ENCODE measurements around the gene CBLC. TPM values are rescaled to one million over a fixed set of nuclear protein-coding genes. Genes with fewer than 3 reads are reported as not detected.

Gene CBLC
- total RNA-seq, 1 experiment from 2014 or later, result 20.5 TPM

DNA sequence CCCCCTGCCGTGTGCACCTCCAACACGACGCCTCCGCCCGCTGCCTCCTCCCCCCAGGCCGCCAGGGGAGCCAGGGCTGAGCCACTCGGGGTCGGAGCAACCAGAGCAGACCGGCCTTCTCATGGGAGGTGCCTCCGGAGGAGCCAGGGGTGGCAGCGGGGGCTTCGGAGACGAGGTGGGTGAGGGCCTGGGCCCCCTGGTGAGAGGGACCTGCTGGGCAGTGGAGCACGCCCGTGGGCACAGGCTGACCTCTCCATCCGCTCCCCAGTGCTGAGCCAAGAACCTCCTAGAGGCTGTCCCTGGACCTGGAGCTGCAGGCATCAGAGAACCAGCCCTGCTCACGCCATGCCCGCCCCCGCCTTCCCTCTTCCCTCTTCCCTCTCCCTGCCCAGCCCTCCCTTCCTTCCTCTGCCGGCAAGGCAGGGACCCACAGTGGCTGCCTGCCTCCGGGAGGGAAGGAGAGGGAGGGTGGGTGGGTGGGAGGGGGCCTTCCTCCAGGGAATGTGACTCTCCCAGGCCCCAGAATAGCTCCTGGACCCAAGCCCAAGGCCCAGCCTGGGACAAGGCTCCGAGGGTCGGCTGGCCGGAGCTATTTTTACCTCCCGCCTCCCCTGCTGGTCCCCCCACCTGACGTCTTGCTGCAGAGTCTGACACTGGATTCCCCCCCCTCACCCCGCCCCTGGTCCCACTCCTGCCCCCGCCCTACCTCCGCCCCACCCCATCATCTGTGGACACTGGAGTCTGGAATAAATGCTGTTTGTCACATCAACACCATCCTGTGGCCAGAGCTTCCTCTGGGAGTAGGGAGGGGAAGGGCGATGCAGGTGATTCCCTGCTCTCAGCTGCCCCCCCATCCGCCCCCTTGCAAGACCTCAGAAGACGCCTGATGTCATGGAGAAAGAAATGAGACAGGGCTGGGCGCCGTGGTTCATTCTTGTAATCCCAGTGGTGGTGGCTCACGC is 43.2 kb downstream of the CBLC start:
- CTCF ChIA-PET, result interaction anchor here (1.0 to 1.6 kb wide), 5 partner anchors 8 to 97 kb away, joined by 3 to 6 read pairs (median 5); partner anchors contain the start of genes BCAM and NECTIN2
- Mint-ChIP-seq H3K27ac (no peak overlapping the region), H3K27me3 (ENCODE audit: low read depth) (peaks cover 83% of the 10 kb centered on the region), H3K36me3 (peaks cover 6% of the 10 kb centered on the region; the same call in 1 of the 2 replicates), H3K4me1 (no peaks in the 10 kb centered on the region), H3K9me3 (no peaks in the 10 kb centered on the region), H3K4me3 (no peak overlapping the region)
- POLR2A ChIA-PET, result interaction anchor here (0.6 kb wide), 1 partner anchor 25 kb away, joined by 5 read pairs; no protein-coding TSS in a partner anchor
- ATAC-seq (peak; percentile 21; the same call in 1 of the 2 replicates), DNase-seq (ENCODE audit: low spot score) (no peak)
- TF ChIP-seq OVOL2 (CRISPR knock-in tag; IDR thresholded peaks at IDR 0.05; ENCODE audit: borderline replicate concordance), result no peak
- TF ChIP-seq JUN (CRISPR knock-in tag; IDR thresholded peaks at IDR 0.05), result no peak
- TF ChIP-seq, protein P1, sequence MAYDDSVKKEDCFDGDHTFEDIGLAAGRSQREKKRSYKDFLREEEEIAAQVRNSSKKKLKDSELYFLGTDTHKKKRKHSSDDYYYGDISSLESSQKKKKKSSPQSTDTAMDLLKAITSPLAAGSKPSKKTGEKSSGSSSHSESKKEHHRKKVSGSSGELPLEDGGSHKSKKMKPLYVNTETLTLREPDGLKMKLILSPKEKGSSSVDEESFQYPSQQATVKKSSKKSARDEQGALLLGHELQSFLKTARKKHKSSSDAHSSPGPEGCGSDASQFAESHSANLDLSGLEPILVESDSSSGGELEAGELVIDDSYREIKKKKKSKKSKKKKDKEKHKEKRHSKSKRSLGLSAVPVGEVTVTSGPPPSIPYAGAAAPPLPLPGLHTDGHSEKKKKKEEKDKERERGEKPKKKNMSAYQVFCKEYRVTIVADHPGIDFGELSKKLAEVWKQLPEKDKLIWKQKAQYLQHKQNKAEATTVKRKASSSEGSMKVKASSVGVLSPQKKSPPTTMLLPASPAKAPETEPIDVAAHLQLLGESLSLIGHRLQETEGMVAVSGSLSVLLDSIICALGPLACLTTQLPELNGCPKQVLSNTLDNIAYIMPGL (CRISPR knock-in tag; IDR thresholded peaks at IDR 0.05), result no peak
- no peak for TF ChIP-seq CREB1 (CRISPR knock-in tag; IDR thresholded peaks at IDR 0.05)
- TF ChIP-seq ZNF423 (CRISPR knock-in tag; IDR thresholded peaks at IDR 0.05), result no peak
- TF ChIP-seq, protein P2, sequence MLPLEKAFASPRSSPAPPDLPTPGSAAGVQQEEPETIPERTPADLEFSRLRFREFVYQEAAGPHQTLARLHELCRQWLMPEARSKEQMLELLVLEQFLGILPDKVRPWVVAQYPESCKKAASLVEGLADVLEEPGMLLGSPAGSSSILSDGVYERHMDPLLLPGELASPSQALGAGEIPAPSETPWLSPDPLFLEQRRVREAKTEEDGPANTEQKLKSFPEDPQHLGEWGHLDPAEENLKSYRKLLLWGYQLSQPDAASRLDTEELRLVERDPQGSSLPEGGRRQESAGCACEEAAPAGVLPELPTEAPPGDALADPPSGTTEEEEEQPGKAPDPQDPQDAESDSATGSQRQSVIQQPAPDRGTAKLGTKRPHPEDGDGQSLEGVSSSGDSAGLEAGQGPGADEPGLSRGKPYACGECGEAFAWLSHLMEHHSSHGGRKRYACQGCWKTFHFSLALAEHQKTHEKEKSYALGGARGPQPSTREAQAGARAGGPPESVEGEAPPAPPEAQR (CRISPR knock-in tag; IDR thresholded peaks at IDR 0.05), result no peak
- TF ChIP-seq, protein P3, sequence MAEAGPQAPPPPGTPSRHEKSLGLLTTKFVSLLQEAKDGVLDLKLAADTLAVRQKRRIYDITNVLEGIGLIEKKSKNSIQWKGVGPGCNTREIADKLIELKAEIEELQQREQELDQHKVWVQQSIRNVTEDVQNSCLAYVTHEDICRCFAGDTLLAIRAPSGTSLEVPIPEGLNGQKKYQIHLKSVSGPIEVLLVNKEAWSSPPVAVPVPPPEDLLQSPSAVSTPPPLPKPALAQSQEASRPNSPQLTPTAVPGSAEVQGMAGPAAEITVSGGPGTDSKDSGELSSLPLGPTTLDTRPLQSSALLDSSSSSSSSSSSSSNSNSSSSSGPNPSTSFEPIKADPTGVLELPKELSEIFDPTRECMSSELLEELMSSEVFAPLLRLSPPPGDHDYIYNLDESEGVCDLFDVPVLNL (CRISPR knock-in tag; IDR thresholded peaks at IDR 0.05; ENCODE audit: borderline replicate concordance, low read depth), result no peak
- TF ChIP-seq, protein P4, sequence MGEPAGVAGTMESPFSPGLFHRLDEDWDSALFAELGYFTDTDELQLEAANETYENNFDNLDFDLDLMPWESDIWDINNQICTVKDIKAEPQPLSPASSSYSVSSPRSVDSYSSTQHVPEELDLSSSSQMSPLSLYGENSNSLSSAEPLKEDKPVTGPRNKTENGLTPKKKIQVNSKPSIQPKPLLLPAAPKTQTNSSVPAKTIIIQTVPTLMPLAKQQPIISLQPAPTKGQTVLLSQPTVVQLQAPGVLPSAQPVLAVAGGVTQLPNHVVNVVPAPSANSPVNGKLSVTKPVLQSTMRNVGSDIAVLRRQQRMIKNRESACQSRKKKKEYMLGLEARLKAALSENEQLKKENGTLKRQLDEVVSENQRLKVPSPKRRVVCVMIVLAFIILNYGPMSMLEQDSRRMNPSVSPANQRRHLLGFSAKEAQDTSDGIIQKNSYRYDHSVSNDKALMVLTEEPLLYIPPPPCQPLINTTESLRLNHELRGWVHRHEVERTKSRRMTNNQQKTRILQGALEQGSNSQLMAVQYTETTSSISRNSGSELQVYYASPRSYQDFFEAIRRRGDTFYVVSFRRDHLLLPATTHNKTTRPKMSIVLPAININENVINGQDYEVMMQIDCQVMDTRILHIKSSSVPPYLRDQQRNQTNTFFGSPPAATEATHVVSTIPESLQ (CRISPR knock-in tag; IDR thresholded peaks at IDR 0.05), result no peak
- TF ChIP-seq ZNF416 (CRISPR knock-in tag; IDR thresholded peaks at IDR 0.05), result no peak
- no peak for TF ChIP-seq FOXP1 (CRISPR knock-in tag; IDR thresholded peaks at IDR 0.05; ENCODE audit: borderline replicate concordance)
- no peak for TF ChIP-seq ZNF263 (CRISPR knock-in tag; IDR thresholded peaks at IDR 0.05; ENCODE audit: low read depth)
- TF ChIP-seq, protein P5, sequence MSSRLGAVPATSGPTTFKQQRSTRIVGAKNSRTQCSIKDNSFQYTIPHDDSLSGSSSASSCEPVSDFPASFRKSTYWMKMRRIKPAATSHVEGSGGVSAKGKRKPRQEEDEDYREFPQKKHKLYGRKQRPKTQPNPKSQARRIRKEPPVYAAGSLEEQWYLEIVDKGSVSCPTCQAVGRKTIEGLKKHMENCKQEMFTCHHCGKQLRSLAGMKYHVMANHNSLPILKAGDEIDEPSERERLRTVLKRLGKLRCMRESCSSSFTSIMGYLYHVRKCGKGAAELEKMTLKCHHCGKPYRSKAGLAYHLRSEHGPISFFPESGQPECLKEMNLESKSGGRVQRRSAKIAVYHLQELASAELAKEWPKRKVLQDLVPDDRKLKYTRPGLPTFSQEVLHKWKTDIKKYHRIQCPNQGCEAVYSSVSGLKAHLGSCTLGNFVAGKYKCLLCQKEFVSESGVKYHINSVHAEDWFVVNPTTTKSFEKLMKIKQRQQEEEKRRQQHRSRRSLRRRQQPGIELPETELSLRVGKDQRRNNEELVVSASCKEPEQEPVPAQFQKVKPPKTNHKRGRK (CRISPR knock-in tag; IDR thresholded peaks at IDR 0.05; ENCODE audit: borderline replicate concordance), result no peak
- TF ChIP-seq, protein P6, sequence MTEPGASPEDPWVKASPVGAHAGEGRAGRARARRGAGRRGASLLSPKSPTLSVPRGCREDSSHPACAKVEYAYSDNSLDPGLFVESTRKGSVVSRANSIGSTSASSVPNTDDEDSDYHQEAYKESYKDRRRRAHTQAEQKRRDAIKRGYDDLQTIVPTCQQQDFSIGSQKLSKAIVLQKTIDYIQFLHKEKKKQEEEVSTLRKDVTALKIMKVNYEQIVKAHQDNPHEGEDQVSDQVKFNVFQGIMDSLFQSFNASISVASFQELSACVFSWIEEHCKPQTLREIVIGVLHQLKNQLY (CRISPR knock-in tag; IDR thresholded peaks at IDR 0.05), result no peak

DNA sequence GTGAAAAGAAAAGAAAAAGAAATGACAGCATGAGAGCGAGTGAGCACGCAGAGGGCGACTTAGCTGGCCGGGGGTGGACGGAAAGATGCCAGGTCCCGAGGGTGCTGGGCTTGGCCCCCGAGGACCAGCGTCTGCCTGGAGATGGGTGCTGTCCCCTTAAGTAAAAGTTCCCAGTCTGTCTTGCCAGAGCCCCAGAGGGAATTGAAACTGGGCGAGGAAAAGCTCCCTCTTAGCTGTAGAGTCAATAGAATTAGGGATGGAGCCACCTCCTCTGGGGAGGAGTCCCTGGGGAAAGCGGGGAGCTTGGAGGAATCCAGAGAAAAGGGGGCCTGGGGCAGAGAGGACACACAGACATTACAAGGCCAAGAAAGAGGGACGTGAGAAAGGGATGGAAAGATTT is 44.5 kb downstream of the CBLC start:
- ATAC-seq (no peak), DNase-seq (ENCODE audit: low spot score) (no peak)
- Mint-ChIP-seq H3K4me3 (no peak overlapping the region), H3K4me1 (no peaks in the 10 kb centered on the region), H3K36me3 (peaks cover 6% of the 10 kb centered on the region; the same call in 1 of the 2 replicates), H3K27me3 (ENCODE audit: low read depth) (peaks cover 83% of the 10 kb centered on the region), H3K9me3 (no peaks in the 10 kb centered on the region), H3K27ac (no peak overlapping the region)
- POLR2A ChIA-PET, result no interaction called here
- CTCF ChIA-PET, result interaction anchor here (0.9 to 1.7 kb wide), 5 partner anchors 9 to 98 kb away, joined by 3 to 6 read pairs (median 4); no protein-coding TSS in a partner anchor
- TF ChIP-seq, protein P7, sequence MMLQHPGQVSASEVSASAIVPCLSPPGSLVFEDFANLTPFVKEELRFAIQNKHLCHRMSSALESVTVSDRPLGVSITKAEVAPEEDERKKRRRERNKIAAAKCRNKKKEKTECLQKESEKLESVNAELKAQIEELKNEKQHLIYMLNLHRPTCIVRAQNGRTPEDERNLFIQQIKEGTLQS (CRISPR knock-in tag; conservative IDR thresholded peaks at IDR 0.05), result no peak
- TF ChIP-seq, protein P8, sequence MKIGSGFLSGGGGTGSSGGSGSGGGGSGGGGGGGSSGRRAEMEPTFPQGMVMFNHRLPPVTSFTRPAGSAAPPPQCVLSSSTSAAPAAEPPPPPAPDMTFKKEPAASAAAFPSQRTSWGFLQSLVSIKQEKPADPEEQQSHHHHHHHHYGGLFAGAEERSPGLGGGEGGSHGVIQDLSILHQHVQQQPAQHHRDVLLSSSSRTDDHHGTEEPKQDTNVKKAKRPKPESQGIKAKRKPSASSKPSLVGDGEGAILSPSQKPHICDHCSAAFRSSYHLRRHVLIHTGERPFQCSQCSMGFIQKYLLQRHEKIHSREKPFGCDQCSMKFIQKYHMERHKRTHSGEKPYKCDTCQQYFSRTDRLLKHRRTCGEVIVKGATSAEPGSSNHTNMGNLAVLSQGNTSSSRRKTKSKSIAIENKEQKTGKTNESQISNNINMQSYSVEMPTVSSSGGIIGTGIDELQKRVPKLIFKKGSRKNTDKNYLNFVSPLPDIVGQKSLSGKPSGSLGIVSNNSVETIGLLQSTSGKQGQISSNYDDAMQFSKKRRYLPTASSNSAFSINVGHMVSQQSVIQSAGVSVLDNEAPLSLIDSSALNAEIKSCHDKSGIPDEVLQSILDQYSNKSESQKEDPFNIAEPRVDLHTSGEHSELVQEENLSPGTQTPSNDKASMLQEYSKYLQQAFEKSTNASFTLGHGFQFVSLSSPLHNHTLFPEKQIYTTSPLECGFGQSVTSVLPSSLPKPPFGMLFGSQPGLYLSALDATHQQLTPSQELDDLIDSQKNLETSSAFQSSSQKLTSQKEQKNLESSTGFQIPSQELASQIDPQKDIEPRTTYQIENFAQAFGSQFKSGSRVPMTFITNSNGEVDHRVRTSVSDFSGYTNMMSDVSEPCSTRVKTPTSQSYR (CRISPR knock-in tag; IDR thresholded peaks at IDR 0.05), result no peak
- TF ChIP-seq, protein P9, sequence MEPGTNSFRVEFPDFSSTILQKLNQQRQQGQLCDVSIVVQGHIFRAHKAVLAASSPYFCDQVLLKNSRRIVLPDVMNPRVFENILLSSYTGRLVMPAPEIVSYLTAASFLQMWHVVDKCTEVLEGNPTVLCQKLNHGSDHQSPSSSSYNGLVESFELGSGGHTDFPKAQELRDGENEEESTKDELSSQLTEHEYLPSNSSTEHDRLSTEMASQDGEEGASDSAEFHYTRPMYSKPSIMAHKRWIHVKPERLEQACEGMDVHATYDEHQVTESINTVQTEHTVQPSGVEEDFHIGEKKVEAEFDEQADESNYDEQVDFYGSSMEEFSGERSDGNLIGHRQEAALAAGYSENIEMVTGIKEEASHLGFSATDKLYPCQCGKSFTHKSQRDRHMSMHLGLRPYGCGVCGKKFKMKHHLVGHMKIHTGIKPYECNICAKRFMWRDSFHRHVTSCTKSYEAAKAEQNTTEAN (CRISPR knock-in tag; IDR thresholded peaks at IDR 0.05), result no peak
- TF ChIP-seq, protein P10, sequence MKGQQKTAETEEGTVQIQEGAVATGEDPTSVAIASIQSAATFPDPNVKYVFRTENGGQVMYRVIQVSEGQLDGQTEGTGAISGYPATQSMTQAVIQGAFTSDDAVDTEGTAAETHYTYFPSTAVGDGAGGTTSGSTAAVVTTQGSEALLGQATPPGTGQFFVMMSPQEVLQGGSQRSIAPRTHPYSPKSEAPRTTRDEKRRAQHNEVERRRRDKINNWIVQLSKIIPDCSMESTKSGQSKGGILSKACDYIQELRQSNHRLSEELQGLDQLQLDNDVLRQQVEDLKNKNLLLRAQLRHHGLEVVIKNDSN (CRISPR knock-in tag; IDR thresholded peaks at IDR 0.05), result no peak
- TF ChIP-seq CBFB (CRISPR knock-in tag; IDR thresholded peaks at IDR 0.05; ENCODE audit: low read depth), result no peak
